ENCODE results near the gene NRP1. TPM values are rescaled to one million over a fixed set of nuclear protein-coding genes. Genes with fewer than 3 reads are reported as not detected.

NRP1 gene
- total and polyA plus RNA-seq, 9 donors, result 39.6 to 134 (median 67.2) TPM

DNA sequence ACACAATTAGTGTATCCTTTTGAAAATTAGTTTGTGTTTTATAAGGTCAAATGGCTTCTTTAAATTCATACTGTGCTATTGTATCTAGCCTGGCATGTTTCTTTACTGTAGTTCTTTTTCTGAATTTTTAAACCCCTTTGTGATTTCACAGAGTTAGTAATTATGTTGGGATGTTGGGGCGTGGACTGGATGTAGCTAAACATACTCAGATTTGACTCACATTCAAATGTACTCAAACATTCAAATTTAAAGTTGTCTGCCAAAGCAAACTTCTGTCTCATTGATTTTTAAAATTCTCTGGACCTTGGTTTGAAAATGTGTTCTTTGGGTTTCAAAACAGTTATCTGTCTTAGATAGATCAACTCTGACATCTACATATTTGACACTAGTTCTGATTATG is 7.2 kb upstream of the NRP1 start:
- TF ChIP-seq EP300 (IDR thresholded peaks at IDR 0.05) (no peak), POLR2A (IDR thresholded peaks at IDR 0.05) (no peak)
- TF ChIP-seq, protein P1, sequence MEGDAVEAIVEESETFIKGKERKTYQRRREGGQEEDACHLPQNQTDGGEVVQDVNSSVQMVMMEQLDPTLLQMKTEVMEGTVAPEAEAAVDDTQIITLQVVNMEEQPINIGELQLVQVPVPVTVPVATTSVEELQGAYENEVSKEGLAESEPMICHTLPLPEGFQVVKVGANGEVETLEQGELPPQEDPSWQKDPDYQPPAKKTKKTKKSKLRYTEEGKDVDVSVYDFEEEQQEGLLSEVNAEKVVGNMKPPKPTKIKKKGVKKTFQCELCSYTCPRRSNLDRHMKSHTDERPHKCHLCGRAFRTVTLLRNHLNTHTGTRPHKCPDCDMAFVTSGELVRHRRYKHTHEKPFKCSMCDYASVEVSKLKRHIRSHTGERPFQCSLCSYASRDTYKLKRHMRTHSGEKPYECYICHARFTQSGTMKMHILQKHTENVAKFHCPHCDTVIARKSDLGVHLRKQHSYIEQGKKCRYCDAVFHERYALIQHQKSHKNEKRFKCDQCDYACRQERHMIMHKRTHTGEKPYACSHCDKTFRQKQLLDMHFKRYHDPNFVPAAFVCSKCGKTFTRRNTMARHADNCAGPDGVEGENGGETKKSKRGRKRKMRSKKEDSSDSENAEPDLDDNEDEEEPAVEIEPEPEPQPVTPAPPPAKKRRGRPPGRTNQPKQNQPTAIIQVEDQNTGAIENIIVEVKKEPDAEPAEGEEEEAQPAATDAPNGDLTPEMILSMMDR (IDR thresholded peaks at IDR 0.05), result no peak
- Histone ChIP-seq H3K4me3 (peak overlapping the region; percentile 12), H3K27me3 (no peaks in the 10 kb centered on the region), H3K4me1 (ENCODE audit: insufficient read depth) (peaks cover 7% of the 10 kb centered on the region), H3K36me3 (no peaks in the 10 kb centered on the region), H3K9me3 (no peaks in the 10 kb centered on the region), H3K27ac (peak overlapping the region in 1 of 2 donors; percentile 30)
- 26 to 44% (median 41%) methylated on average over 1 of the region's 1 CpG for WGBS, 3 donors
- intact Hi-C loops (cut with DNase I), result no loop called here
- no peak for DNase-seq

DNA sequence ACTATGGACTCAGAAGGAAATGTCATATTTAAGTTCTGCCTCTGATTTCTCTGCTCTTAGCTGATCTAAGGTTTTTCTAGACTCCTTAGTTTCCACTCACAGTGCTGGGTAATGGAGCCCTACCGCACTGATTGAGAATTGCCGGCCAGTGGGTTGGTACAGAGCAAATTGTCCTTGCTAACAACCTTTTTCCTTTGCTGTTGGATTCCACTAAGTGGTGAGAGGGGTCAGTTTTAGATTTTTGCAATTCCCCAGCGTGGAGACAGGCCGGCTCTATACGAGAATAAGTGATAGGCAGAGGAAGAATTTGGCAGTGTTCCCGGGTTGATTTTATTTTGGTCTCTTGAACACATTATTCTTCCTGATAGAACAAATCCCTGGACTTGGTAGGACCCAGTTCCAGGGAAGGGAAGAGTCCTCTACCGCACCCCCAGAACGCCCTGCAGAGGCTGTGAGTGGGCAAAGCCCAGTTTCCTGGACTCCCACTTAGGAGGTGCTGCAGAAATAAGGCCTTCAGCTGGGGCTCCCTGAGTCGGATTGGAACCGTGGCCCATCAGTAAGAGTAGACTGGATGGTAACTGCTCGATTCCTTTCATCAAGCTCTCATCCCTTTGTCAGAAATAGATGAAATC is 3.0 kb upstream of the NRP1 start:
- peak; percentile 34 to 49 (median 39) for DNase-seq
- H3K27ac ChIP-seq, result peak overlapping the region in 1 of 2 donors; percentile 93
- H3K4me3 ChIP-seq, result peak overlapping the region; percentile 69
- no peaks in the 10 kb centered on the region for H3K27me3 ChIP-seq
- WGBS, 3 donors, result 14 to 18% (median 17%) methylated on average over 11 of the region's 11 CpGs
- H3K4me1 ChIP-seq (ENCODE audit: insufficient read depth), result peaks cover 5% of the 10 kb centered on the region
- intact Hi-C loops (cut with DNase I), result loop anchor here in 1 of 4 donors (10.0 kb wide), 2 partner anchors 737 to 847 kb away; no protein-coding TSS in a partner anchor
- no peaks in the 10 kb centered on the region for H3K9me3 ChIP-seq
- TF ChIP-seq EP300 (IDR thresholded peaks at IDR 0.05) (no peak), POLR2A (IDR thresholded peaks at IDR 0.05) (no peak)
- TF ChIP-seq, protein P1 (IDR thresholded peaks at IDR 0.05), result peak in 1 of 3 donors; percentile 38
- H3K36me3 ChIP-seq, result no peaks in the 10 kb centered on the region

DNA sequence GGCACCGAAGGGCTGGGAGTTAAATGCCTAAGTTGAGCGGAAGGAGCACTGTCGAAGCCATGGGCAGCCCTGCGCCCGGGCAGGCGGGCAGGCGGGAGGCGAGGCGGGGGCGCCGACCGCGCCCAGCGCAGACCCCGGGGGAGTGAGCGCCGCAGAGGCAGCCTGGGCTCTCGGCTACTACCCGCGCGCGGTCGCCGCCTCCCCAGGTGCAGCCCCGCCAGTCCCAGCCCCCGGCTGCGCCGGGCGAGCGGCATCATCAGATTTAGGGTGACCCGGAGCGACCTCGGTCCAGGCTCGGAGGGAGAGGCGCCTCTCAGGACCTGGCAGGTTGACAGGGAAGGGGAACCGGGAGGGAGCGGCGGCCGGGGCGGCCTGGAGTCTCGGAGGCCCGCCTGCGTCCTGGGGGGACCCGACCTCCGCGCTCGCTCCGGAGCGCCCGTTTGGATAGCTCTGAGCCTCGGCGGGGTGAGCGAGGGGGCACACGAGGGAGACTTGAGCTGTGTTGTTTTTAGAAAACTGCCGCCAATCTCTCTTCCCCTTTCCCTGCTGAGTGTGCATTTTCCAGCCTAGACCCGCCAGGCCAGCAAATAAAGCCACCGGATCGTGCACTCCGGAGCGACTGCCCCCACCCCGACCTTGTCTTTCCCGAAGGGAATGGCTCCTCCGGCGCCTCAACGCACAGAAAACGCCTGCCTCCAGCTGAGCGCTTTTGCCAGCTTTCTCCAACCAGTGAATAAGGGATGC is 2.3 kb upstream of the NRP1 start:
- H3K4me1 ChIP-seq (ENCODE audit: insufficient read depth), result peaks cover 2% of the 10 kb centered on the region
- peak; percentile 61 to 76 (median 72) for DNase-seq
- TF ChIP-seq POLR2A (IDR thresholded peaks at IDR 0.05), result no peak
- no peaks in the 10 kb centered on the region for H3K9me3 ChIP-seq
- H3K4me3 ChIP-seq, result peak overlapping the region; percentile 69
- H3K27ac ChIP-seq, result peak overlapping the region; percentile 87 to 93
- H3K27me3 ChIP-seq, result no peaks in the 10 kb centered on the region
- no peaks in the 10 kb centered on the region for H3K36me3 ChIP-seq
- intact Hi-C loops (cut with DNase I), result loop anchor here in 1 of 4 donors (10.0 kb wide), 2 partner anchors 738 to 848 kb away; no protein-coding TSS in a partner anchor
- 0 to 1% (median 0%) methylated on average over 47 to 67 of the region's 67 CpGs for WGBS, 3 donors

DNA sequence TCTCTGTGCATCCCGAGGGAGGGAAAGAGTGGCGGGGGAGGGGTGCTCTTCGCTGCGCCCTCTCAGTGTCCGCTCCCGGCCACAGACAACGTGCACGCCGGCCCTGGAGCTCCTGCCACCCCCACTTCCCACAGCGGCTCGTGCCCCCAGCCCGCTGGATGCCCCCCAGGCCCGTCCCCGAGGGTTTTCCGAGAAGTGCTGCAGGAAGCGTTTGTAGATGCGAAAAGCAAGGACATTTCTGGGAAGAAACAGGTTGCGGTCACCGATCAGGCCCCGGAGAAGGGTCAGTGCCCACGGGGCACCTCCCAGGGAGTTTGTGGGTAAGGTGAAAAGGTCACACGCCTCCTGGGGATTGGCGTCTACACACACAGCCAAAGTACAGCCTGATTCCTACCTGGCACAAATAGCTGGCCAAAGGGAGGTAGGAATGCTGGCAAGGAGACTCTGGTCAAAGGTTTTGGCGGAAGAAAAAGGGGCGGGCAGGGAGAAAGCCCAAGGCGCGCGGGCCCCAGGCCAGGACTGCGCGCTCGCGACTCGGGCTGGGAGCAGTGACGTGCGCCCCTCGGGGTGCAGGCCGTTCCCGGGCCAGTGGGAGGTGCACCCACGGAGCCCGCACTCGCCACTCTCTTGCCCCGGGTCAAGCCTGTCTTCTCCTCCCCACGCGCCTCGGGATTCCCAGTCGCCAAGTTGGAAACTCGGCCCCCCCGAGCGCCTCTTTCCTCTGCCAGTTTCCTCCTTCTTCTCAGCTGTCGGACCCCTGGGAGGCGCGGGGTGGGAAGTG is 1.5 kb upstream of the NRP1 start:
- TF ChIP-seq EP300 (IDR thresholded peaks at IDR 0.05) (no peak), POLR2A (IDR thresholded peaks at IDR 0.05) (peak; percentile 33)
- TF ChIP-seq, protein P1 (IDR thresholded peaks at IDR 0.05), result peak in 1 of 3 donors; percentile 5
- Histone ChIP-seq H3K4me1 (ENCODE audit: insufficient read depth) (peaks cover 2% of the 10 kb centered on the region), H3K27ac (peak overlapping the region; percentile 87 to 93), H3K4me3 (peak overlapping the region; percentile 69), H3K27me3 (no peaks in the 10 kb centered on the region), H3K9me3 (no peaks in the 10 kb centered on the region), H3K36me3 (no peaks in the 10 kb centered on the region)
- DNase-seq, result peak; percentile 73 to 85 (median 75)
- 0% methylated on average over 38 to 52 of the region's 52 CpGs for WGBS, 3 donors
- intact Hi-C loops (cut with DNase I), result loop anchor here in 1 of 4 donors (10.0 kb wide), 2 partner anchors 739 to 849 kb away; no protein-coding TSS in a partner anchor
